PC-3 (cell line): ENCODE data around the gene GGT5.

Experiments used
- CTCF ChIP-seq: fragments of 300-600 bp; sonication (generic); conservative IDR thresholded peaks from 2 replicates; pipeline ENCODE4 v1.5.1; 2017; ENCODE audit warnings: antibody characterized with exemption, low read depth, mild to moderate bottlenecking, low read length
- EZH2 ChIP-seq: fragments of 300-600 bp; sonication (generic); IDR thresholded peaks from one replicate; pipeline ENCODE4 v1.6.1; 2017; ENCODE audit warnings: antibody characterized with exemption, mild to moderate bottlenecking, low read length; ENCODE audit not compliant: unreplicated experiment
- EZH2phosphoT487 ChIP-seq: fragments of 300-600 bp; sonication (generic); IDR thresholded peaks from 2 replicates; pipeline ENCODE4 v1.6.1; 2018; ENCODE audit warnings: mild to moderate bottlenecking, antibody characterized with exemption, low read length, borderline replicate concordance

DNA sequence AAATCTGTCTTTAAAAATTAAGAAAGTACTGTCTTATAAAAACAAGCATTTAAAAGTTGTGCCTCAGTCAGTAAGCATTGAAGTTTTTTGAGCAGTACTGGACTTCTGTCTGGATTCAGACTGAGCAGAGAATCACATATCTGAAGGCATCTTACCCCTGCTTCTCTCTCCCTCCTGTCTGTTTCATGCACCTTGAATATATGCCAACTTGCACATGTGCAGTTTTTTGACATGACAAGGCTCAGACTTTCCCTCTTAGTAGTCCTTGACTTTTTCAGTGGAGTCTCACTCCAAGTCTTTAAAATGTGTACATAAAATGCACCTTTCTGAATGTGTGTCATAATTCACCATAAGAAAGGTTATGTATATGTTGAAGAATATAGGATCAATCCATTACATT, 45.6 kb upstream of the GGT5 start:
- TF ChIP-seq EZH2phosphoT487, result no peak
- no peak for TF ChIP-seq EZH2
- TF ChIP-seq CTCF, result no peak
